Right kidney (tissue), 1 donor: ENCODE measurements around the gene ACOT13.
"Not testable (repeated sequence)": the region's sequence is repeated elsewhere in the genome, so short reads cannot be mapped to it uniquely, and the experiment has no call there.

Experiments
- DNase-seq: peaks from one replicate; pipeline ENCODE4 v3.0.0-alpha.2; 2016

ACOT13 gene

GRCh38 chr6:24692003-24692402 lies 25.1 kb downstream of the ACOT13 start:
- DNase-seq = no peak

GRCh38 chr6:24692415-24692814 lies 25.5 kb downstream of the ACOT13 start:
- no peak for DNase-seq

- no peak for DNase-seq
Observed at GRCh38 chr6:24692848-24693592, 26.1 kb downstream of the ACOT13 start.

GRCh38 chr6:24694198-24694597 lies 27.3 kb downstream of the ACOT13 start:
- no peak for DNase-seq

GRCh38 chr6:24695635-24696034 lies 28.8 kb downstream of the ACOT13 start:
- not testable (repeated sequence) for DNase-seq

- no peak for DNase-seq
Observed at GRCh38 chr6:24696097-24696496, 29.2 kb downstream of the ACOT13 start.

- no peak for DNase-seq
Observed at GRCh38 chr6:24699521-24700359, 32.9 kb downstream of the ACOT13 start.

- DNase-seq = no peak
Observed at GRCh38 chr6:24702720-24703282, 35.9 kb downstream of the ACOT13 start.

- DNase-seq = no peak
Observed at GRCh38 chr6:24704468-24704867, 37.6 kb downstream of the ACOT13 start.

GRCh38 chr6:24708612-24709011 lies 41.7 kb downstream of the ACOT13 start:
- DNase-seq = no peak

- DNase-seq = no peak
Observed at GRCh38 chr6:24709014-24709711, 42.3 kb downstream of the ACOT13 start.

- DNase-seq = no peak
Observed at GRCh38 chr6:24710519-24711303, 43.8 kb downstream of the ACOT13 start.

GRCh38 chr6:24716602-24717148 lies 49.8 kb downstream of the ACOT13 start:
- not testable (repeated sequence) for DNase-seq

GRCh38 chr6:24718449-24719124 lies 51.7 kb downstream of the ACOT13 start:
- DNase-seq = no peak

GRCh38 chr6:24719125-24719971 lies 52.5 kb downstream of the ACOT13 start, which contains the start of gene C6orf62:
Gene C6orf62, minus strand, starts transcription at chr6:24719154. Its CDS starts 486 bp downstream, at chr6:24718668.
- peak; percentile 41 for DNase-seq

GRCh38 chr6:24720131-24720603 lies 53.3 kb downstream of the ACOT13 start:
- no peak for DNase-seq

- DNase-seq = peak; percentile 98
Observed at GRCh38 chr6:24720604-24721460, 54.0 kb downstream of the ACOT13 start.

- peak; percentile 97 for DNase-seq
Observed at GRCh38 chr6:24721461-24722215, 54.8 kb downstream of the ACOT13 start.
